Inferior parietal cortex (tissue), 1 donor: Measurements from ENCODE around the gene VPS18.

Experiments
- DNase-seq: peaks from one replicate; pipeline ENCODE4 v3.0.0-alpha.2; 2016; ENCODE audit errors: extremely low spot score

The VPS18 gene

DNA sequence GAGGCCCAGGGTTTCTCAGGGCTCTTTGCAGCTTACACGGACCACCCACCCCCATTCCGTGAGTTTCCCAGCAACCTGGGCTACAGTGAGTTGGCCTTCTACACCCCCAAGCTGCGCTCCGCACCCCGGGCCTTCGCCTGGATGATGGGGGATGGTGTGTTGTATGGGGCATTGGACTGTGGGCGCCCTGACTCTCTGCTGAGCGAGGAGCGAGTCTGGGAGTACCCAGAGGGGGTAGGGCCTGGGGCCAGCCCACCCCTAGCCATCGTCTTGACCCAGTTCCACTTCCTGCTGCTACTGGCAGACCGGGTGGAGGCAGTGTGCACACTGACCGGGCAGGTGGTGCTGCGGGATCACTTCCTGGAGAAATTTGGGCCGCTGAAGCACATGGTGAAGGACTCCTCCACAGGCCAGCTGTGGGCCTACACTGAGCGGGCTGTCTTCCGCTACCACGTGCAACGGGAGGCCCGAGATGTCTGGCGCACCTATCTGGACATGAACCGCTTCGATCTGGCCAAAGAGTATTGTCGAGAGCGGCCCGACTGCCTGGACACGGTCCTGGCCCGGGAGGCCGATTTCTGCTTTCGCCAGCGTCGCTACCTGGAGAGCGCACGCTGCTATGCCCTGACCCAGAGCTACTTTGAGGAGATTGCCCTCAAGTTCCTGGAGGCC is 5.4 kb downstream of the VPS18 start:
- no peak for DNase-seq

DNA sequence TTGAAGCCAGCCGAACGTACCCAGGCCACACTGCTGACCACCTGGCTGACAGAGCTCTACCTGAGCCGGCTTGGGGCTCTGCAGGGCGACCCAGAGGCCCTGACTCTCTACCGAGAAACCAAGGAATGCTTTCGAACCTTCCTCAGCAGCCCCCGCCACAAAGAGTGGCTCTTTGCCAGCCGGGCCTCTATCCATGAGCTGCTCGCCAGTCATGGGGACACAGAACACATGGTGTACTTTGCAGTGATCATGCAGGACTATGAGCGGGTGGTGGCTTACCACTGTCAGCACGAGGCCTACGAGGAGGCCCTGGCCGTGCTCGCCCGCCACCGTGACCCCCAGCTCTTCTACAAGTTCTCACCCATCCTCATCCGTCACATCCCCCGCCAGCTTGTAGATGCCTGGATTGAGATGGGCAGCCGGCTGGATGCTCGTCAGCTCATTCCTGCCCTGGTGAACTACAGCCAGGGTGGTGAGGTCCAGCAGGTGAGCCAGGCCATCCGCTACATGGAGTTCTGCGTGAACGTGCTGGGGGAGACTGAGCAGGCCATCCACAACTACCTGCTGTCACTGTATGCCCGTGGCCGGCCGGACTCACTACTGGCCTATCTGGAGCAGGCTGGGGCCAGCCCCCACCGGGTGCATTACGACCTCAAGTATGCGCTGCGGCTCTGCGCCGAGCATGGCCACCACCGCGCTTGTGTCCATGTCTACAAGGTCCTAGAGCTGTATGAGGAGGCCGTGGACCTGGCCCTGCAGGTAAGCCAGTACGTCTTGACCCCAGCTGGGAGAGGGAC is 6.2 kb downstream of the VPS18 start:
- DNase-seq, result no peak

DNA sequence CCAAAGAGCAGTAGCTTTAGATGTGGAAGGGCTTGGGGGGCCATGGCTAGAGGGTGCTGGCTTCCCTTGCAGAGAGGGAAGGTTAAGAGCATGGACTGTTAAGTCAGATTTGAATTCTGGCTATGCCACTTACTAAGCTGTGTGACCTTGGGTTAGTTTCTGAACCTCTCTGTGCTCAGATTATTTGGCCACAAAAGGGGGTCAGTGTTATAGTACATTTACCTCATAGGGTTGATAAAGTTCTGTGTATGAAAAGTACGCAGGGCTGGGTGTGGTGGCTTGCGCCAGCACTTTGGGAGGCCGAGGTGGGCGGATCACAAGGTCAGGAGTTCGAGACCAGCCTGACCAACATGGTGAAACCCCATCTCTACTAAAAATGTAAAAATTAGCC is 6.8 kb downstream of the VPS18 start:
- no peak for DNase-seq

DNA sequence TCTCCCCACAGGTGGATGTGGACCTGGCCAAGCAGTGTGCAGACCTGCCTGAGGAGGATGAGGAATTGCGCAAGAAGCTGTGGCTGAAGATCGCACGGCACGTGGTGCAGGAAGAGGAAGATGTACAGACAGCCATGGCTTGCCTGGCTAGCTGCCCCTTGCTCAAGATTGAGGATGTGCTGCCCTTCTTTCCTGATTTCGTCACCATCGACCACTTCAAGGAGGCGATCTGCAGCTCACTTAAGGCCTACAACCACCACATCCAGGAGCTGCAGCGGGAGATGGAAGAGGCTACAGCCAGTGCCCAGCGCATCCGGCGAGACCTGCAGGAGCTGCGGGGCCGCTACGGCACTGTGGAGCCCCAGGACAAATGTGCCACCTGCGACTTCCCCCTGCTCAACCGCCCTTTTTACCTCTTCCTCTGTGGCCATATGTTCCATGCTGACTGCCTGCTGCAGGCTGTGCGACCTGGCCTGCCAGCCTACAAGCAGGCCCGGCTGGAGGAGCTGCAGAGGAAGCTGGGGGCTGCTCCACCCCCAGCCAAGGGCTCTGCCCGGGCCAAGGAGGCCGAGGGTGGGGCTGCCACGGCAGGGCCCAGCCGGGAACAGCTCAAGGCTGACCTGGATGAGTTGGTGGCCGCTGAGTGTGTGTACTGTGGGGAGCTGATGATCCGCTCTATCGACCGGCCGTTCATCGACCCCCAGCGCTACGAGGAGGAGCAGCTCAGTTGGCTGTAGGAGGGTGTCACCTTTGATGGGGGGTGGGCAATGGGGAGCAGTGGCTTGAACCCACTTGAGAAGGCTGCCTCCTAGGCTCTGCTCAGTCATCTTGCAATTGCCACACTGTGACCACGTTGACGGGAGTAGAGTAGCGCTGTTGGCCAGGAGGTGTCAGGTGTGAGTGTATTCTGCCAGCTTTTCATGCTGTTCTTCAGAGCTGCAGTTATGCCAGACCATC is 8.6 kb downstream of the VPS18 start:
- no peak for DNase-seq

DNA sequence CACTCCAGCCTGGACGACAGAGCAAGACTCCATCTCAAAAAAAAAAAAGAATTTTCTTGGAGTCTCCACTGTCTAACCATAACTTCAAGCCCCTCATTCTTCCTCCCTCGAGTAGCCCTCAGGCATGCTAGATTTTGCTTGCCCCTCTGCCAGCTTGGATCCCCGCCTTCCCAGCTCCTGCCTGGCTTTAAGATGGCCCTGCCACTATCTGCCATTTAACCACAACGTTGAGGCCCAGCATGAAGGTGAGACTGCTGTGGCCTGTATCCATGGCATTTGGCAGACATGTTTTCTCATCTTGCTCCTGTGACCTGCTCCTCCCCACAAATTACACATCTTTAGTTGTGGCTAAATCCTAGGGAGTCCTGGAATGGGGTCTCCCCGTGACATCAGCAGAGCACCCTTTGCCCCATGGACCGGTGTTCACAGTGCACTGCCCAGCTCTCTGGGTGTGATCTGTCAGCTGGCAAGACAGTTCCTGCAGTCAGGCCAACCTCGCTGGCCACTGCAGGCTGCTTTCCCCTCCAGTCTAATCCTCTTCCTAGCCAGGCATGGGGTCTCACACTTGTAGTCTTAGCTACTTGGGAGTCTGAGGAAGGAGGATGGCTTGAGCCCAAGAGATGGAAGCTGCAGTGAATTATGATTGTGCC is 10.4 kb downstream of the VPS18 start:
- DNase-seq, result no peak

DNA sequence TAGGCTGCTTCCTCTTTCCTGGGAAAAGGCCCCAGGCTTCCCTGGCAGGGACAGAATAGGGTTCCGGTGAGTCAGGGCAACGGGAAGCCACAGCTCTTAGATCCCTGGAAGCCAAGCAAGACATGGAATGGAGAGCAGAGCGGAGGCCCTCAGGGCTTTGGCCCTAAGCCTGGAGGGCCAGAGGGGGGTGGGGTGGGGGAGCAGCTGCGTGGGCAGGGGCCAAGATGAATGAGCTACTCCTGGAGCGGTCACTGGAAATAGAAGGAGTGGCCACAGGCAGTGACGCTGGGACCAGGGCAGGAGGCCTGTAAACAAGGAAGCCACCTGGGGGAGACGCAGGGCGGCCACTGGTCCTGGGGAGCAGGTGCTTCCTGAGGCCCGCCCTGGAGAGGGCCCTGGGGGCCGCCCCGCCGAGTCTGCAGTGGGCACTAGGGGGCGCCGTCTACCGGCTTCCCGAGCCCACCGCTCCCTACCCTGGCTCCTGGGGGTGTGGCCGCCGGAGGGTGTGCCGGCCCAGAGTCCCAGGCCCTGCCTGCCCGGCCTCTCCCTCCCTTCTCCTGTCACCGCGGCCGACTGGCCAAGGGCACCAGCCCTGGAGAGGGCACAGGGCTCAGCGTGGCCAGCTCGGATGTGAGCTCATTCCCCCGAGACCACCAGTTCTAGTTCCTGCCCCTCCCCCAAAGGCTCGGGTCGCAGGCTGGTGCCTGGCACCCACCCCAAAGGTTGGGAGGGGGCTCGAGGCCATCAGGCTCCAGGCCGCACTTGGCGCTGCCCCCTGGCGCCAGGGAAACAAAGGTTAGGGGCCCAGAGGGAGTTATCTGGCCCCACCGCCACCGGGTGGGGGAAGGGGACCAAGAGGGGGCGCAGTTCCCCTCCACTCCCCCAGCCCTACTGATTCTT is 12.1 kb downstream of the VPS18 start:
- DNase-seq, result no peak

DNA sequence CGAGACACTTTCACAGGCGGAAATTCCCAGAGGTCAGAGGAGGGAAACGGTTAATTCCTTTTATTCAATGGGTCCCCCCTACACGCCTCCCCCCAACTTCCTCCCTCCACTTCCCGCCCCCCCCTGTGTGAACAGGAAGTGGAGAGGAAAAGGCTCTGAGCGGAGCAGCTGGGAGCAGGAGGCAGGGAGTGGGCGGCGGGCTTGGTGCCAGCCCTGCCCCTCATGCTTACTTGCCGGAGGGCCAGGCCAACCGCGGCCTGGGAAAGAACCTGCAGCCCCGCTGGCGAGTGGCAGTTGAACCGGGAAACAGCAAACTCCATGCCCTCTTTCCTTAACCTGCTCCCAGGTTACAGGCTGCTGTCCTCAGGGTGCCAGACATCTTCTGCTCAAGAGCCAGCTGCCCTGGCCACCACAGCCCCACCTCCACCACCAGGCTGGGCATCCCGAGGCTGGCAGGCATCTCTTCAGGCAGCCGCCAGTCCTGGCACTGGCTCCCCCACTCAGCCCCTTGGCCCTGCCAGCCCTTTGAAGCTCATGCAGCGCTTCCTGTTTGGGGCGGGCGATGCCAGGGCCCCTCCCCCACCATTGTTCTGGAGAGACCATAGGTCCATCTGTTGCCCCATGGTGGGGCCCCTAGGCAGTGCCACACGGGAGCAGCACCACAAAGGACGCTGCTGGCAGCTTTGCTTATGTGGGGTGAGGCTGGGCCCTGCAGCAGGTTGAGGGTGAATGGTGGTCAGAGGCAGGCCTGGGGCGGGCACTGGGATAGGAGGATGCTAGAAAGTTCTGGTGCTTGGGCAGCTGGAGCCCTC is 12.9 kb downstream of the VPS18 start:
- DNase-seq, result no peak

DNA sequence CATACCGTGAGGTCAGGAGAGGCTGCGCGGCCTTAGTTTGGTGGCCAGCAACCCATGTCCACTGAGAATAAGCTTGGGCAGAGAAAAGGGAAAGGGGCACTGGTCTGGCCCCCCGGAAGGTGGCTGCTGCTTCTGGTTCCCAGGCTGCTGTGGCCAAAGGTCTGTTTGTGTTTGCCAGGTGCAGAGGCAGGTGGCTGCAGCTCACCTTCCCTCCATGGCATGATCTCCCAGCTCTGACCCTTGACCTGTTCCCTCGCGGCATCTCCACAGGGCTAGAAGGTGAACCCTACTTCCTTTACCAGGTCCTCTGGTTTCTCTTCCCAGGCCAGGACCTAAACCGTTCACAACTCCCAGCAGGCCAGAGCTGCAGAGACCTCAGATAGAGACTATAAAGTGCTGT is 13.8 kb downstream of the VPS18 start:
- no peak for DNase-seq

DNA sequence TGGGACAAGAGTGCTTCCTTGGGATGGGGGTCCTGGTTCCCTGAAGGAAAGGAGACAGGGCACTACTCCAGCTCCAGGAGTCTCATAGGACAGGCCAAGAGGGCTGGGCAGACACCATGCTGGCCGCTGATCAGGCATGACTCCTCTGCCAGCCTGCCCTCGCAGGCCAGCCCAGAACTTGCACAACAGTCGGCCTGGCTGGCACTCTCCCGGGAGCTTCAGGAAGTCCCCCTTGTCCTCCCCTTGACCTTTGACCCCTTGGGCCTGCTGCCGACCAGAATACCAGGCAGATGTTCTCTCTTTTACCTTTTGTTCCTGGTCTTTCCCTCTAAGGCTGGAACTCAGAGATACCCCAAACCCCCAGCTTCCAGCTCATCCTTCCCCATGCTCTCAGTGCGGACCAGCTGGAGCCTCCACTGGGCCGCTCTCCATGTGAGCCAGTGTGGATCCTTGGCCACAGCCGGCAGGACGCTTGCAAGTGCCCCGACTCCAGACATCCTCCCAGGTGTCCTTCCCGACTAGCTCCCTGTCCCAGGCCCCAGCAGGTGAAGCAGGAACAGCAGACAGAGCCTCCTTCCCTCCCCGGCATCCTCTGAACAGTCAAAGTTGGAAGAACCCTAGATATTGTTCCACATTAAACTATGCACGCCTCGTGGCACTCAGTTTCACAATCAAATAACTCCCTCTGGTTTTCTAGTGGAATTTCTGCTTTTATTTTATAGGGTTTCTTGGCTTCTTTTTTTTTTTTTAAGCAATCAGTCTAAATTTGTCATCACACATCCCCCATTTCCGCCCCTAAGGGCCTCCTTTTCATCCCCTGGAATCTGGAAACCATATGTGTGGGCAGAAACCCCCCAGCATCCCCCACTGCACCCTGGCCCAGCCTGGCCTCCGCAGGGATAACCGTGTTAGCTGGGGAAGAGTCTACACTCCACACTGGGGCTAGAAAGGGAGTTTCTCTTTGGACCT is 15.7 kb downstream of the VPS18 start:
- no peak for DNase-seq

DNA sequence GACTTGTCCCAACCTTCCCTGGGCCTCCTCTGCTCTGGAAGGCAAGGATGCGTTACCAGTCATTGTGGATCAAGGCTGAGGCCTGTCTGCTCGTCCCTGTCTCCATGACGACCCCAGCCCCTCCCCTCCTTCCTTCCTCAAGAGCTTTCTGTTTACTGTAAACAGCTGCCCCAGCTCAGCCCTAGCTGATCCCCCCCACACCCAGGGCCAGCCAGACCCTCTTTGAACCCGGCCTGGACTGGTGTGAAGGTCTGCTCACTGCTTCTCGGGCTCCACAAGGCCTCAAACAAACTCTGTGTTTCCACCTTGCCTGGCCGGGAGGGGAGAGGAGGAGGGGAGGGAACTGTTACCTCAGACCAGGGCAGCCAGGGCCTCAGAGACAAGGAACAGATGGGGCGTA is 16.9 kb downstream of the VPS18 start:
- DNase-seq, result no peak

DNA sequence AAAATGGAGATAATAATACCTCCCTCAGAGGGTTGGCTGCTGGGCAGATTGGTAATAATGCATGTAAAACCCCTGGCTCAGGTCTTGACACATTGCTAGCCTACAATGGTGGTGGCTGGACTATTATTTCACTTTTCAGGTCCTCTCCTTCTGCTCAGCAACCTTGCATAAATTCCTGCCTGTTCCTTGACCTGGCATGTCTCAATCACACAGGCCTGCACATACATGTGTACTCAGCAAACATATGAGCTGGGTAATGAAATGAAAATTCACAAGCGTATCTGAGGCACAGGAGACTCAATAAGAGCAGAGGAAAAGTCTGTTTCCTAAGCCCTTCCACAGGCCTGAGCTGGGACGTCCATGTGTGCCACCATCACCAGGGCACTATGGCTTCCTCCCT is 17.4 kb downstream of the VPS18 start:
- DNase-seq, result no peak

DNA sequence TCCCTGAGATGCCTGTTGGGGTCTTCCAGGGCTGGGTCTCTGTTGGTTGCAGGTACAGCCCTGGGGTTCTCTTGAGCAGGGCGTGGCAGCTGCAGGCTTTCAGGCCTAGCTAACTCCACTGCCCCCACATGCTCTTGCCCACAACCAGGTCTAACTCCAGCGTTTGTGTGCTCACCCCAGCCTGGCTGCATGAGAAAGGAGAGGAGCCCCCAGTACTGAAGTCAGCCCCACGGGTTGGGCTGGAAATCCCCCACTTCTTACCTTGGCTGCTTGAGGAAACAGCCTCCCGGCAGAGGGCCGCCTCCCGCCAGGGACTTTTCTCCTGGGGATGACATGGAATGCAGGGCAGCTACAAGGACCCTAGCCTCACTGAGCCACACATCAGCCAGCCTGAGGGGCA is 18.2 kb downstream of the VPS18 start:
- DNase-seq, result no peak

DNA sequence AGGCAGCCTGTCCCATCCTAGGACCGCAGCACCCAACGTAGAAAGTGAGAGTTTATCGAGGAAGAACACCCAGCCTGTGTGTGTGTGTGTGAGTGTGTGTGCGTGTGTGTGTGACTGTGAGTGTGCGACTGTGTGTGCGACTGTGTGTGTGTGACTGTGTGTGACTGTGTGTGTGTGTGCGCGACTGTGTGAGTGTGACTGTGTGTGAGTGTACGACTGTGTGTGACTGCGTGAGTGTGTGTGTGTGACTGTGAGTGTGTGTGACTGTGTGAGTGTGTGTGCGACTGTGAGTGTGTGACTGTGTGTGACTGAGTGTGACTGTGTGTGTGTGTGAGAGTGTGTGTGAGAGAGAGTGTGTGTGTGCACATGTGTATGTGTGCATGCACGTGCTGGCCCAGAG is 19.8 kb downstream of the VPS18 start:
- no peak for DNase-seq

DNA sequence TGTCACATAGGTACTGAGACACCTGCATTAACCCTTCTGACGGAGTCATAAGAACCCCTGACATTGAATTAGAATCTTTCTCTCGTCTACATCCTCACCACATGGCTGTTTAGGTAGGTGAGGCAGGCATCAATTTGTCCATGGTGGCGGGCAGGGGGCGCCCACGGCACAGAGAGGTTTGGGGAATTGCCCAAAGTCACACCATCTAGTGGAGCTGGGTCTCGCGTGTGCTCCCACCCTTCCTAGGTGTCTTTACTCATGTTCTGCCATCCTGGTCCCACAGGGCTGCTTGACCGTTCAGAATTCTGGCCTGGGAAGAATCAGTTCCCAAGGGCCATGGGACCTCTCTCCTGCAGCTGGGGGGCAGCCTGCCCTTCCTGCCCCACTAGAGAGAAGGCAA is 20.2 kb downstream of the VPS18 start:
- no peak for DNase-seq

DNA sequence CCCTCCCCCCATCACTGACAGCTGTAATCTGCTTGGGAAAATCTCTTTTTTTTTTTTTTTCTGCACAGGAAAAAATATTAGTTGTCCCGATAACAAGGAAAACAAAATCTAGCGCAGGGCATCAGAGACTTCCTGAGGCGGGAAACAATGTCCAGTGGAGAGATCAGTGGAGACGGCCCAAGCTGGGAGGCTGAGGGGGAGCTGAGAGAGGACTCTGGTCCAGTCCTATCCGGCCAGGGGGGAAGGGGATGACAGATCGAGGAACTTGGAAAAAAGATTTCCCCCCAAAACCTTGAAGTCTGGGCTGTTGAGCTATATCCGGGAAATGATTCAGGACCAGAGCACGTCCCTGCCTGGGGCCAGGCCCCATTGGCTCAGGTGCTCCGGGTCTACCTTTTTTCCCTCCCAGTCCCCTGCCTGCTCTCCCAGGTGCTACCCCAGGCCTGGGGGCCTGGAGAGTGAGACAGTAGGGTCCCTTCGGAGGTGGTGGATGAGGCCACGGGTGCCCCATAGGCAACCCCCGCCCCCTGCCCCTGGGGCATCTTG is 20.9 kb downstream of the VPS18 start:
- no peak for DNase-seq

DNA sequence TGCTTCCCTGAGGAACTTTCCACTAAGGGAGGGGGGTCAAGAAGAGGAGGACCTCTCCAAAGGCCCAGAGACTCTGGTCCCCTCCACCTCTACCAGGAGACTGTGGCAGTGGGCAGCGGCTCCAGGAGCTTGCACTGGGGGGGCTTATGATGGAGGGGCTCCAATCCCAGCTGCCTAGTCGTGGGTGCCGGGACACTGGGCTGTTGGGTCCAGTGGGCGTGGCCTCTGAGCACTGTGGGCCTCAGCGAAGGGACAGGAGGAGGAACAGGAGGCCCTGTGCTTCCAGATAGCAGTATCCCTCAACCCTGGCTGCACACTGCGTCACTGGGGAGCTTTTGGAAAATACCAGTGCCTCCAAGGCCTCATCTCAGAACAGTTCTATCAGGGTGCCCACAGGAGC is 21.4 kb downstream of the VPS18 start:
- DNase-seq, result no peak

DNA sequence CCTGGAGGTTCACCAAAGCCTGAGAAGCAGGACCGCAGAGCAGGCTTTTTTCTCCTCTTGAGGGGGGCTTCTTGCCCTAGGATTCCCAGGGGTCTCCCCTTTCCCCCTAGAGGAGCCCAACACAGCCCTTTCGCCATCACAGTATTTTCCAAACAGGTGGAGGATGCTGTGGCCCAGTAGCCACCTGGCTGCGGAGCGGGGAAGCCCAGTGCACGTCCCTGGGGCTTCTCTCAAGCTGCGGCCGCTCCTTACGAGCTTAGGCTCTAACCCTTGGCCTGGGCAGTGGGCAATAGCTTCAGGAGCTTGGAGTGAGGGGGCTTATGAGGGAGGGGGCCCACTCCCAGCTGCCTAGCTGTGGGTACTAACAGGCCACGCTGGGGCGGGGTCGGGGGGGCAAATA is 23.3 kb downstream of the VPS18 start:
- DNase-seq, result no peak

DNA sequence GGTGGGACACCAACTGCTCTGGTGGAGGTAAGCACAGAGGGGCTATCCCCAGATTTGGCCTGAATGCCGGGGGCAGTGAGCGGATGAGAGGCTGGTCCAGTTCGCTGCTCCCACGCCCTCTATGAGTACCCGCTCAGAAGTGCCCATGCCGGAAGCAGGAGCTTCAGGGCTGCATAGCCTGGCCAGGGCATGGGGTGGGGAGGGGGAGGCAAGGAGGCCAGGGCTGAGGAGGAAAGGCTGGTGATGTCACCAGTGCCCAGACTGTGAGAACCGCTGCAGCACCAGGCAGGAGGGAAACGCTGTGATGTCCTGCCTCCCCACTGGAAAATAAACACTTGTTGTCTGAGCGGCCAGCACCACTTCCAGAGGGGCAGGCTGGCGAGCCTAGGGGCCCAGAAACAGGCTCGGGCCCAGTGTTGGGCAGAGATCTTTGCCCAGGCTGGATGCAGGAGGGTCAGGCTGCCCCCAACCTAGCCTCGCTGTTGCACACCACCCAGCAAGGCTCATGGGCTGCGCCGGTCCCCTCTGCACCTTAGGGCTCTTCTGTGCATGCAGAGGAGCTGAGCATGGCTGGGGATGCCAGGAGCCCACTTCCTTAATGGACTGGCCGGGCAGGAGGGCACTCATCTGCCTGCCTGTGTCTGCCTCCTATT is 24.0 kb downstream of the VPS18 start:
- DNase-seq, result no peak
